ENCODE results near the gene KRTAP10-11.
"Not testable (repeated sequence)": the region's sequence is repeated elsewhere in the genome, so short reads cannot be mapped to it uniquely, and the experiment has no call there.

The KRTAP10-11 gene

DNA sequence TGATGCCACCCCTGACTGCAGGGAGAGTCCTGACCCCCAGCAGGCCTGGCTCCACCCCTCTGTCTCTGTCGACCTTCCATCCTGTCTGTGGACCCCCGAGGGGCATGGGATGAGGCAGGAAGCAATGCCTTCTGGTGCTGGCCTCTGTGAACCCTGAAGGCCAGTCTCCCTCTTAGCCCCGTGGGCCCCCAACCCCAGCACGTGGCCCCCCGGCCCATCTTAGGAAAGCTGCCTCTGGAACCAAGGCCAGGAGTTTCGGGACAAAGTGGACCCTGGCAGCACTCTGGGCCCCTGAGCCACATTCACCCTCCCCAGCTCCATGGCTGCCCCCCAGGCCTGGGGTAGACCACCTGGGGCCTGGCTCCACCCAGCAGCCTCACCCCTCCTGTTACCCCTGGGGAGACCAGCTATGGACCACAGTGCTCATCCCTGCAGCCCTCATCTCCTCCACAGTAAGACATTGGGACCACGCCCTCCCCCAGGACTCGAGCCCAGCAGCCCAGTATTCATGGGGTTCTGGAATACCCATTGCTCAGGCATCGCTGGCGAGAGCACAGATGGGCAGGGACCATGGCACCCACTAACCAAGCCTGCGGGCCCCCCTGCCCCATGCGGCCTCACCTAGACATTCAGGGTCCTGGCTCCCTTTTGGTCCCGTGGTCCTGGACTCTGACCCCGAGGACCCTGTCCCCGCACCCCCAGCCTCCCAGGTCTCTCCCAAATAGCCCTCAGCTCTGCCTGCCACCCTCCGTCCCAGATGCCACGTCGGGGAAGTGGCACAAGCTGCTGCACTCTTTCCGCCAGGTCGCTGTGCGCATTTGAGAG is 7.5 kb upstream of the KRTAP10-11 start:
- not testable (repeated sequence) for H3K4me1 Mint-ChIP-seq (ENCODE audit: low read depth); H3K4me3 Mint-ChIP-seq; H3K36me3 Mint-ChIP-seq (ENCODE audit: low read depth); H3K27me3 Mint-ChIP-seq (ENCODE audit: low read depth); H3K27ac Mint-ChIP-seq; DNase-seq (ENCODE audit: low spot score)
- H3K9me3 Mint-ChIP-seq, result peaks cover 33% of the 10 kb centered on the region

DNA sequence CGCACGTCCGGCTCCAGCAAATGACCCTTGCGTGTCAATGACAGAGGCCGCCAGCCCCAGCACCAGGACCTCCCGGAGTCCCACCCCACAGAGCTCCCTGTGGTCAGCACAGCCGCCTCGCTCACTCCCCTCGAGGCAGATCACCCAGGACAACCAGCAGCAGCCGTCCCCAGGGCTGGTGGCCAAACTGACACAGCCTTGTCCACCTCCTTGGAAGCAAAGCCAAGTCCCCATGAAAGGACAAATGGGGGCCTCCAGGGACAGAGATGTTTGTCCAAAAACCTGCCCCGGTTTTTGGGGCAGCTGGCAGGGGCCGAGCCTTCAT is 6.9 kb upstream of the KRTAP10-11 start:
- Mint-ChIP-seq H3K27me3 (ENCODE audit: low read depth) (peaks cover 3% of the 10 kb centered on the region), H3K4me1 (ENCODE audit: low read depth) (no peaks in the 10 kb centered on the region), H3K4me3 (no peak overlapping the region), H3K9me3 (peaks cover 37% of the 10 kb centered on the region), H3K27ac (no peak overlapping the region), H3K36me3 (ENCODE audit: low read depth) (peaks cover 7% of the 10 kb centered on the region)
- no peak for DNase-seq (ENCODE audit: low spot score)

DNA sequence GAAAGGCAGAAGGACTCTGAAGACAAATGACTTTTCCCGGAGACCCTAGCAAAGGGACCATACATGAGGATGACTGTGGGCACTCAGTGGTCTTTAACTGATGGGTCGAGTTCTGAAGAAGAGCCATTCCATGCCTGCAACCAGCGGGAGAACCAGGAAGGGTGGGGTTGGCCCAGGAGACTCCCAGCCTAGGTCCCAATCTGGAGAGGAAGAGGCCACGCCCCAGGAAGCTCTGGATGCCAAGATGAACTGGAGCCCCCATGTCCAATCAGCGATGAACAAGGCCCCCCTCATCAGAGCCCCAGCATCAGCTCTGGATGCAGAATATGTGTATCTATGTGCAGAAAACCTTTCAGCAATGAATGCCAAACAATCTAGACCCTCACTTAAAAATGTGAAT is 5.5 kb upstream of the KRTAP10-11 start:
- Mint-ChIP-seq H3K36me3 (ENCODE audit: low read depth) (peaks cover 7% of the 10 kb centered on the region), H3K4me1 (ENCODE audit: low read depth) (no peaks in the 10 kb centered on the region), H3K27me3 (ENCODE audit: low read depth) (peaks cover 3% of the 10 kb centered on the region), H3K9me3 (peaks cover 47% of the 10 kb centered on the region), H3K27ac (no peak overlapping the region), H3K4me3 (no peak overlapping the region)
- no peak for DNase-seq (ENCODE audit: low spot score)

DNA sequence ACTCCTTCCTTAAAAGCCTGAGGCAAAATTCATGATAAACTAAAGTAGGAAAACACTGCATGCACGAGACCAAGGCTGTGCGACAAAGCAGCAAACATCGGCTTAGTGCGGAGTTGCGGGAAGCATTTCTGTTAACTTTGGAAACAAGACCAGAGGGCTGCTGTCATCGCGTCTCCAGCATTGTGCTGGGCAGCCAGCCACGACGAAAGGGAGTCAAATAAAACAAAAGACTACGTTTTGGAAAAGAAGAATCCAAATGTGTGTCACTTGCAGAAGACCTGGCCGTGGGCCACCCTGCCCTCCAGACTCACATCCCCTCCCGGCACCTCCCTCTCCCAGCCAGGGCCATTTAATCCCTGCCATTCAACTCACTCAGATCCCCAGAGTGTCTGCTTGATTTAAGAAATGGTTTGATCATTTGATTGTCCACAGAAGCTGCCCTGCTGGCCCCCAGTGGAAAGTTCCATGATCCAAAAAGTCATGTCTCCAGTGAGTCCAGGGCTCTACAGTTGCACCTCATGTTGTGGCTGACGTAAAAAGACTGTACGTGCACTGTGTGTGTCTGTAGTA is 2.4 kb upstream of the KRTAP10-11 start:
- Mint-ChIP-seq H3K27me3 (ENCODE audit: low read depth) (peaks cover 3% of the 10 kb centered on the region), H3K4me3 (no peak overlapping the region)

DNA sequence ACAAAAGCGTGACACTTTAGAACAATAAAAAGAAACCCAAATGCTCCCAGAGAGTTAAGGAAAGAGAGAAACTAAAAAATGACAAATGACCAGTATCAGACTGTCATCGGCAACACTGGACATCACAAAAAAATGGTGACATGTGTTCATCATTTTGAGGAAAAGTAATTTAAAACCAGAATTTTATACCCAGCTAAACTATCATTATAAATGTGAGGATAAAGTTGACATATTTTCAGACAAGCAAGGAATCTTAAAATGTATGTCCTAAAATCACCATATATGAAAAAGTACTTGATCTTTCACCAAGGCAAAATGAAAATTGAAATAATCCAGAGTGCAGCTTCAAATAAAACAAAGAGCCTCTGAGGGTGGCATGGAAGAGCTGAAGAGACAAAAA is 1.3 kb upstream of the KRTAP10-11 start:
- Mint-ChIP-seq H3K4me3 (no peak overlapping the region), H3K4me1 (ENCODE audit: low read depth) (no peaks in the 10 kb centered on the region), H3K27me3 (ENCODE audit: low read depth) (peaks cover 3% of the 10 kb centered on the region), H3K9me3 (peaks cover 52% of the 10 kb centered on the region), H3K27ac (no peak overlapping the region), H3K36me3 (ENCODE audit: low read depth) (peaks cover 7% of the 10 kb centered on the region)
- DNase-seq (ENCODE audit: low spot score), result no peak

More for the DNA sequence above, 2.4 kb upstream of the KRTAP10-11 start:
- Mint-ChIP-seq H3K9me3 (peaks cover 54% of the 10 kb centered on the region), H3K27ac (no peak overlapping the region), H3K4me1 (ENCODE audit: low read depth) (no peaks in the 10 kb centered on the region), H3K36me3 (ENCODE audit: low read depth) (peaks cover 7% of the 10 kb centered on the region)
- DNase-seq (ENCODE audit: low spot score), result no peak

DNA sequence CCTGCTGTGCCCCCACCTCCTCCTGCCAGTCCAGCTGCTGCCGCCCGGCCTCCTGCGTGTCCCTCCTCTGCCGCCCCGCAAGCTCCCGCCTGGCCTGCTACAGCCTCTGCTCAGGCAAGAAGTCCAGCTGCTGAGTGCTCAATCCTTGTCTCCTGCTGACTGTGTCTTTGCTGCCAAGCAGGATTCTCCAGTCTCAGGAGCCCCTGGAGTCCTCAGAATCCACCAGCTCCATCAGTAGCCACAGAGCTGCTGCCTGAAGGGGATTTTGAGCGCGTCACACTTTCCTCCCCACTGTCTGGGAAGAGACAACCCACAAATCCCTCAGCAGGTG is 973 bp downstream of the KRTAP10-11 start:
- peaks cover 34% of the 10 kb centered on the region for H3K9me3 Mint-ChIP-seq
- no peak for DNase-seq (ENCODE audit: low spot score)
- no peaks in the 10 kb centered on the region for H3K4me1 Mint-ChIP-seq (ENCODE audit: low read depth)
- H3K27me3 Mint-ChIP-seq (ENCODE audit: low read depth), result no peaks in the 10 kb centered on the region
- peaks cover 5% of the 10 kb centered on the region for H3K36me3 Mint-ChIP-seq (ENCODE audit: low read depth)
- H3K4me3 Mint-ChIP-seq, result no peak overlapping the region
- no peak overlapping the region for H3K27ac Mint-ChIP-seq

DNA sequence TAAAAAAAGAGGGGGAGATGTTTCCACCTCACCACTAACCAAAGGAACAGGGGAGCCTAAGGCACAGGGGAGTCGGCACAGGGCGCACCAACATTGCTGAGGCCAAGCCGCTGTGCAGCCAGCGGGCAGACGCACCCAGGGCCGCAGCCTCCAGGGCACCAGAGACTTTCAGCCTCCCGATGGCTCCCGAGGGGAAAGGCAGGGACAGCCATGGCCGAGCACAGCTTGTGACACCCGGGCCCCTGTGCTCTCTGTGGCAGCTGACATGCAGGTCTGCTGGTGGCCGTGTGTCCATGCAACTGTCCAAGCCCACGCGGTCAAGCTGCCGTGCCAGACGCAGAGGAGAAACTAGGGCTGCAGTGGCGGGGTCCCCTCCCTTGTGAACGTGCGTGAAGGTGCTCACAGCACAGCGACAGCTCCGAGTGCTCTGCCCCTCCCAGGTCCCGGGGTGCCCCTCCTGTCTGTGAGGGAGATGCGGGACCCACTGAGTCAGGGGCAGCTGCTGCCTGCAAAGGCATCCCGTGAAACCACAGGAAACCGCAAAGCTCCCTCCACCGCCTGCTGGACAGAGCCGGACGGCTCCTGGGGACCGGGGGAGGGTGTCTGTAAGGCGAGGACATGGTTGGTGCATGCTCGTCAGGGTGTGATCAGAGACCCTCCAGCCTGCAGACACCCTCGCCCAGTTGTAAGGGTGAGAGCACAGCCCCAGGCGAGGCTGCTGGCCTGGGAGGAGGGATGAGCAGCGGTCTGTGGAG is 2.5 kb downstream of the KRTAP10-11 start:
- peaks cover 6% of the 10 kb centered on the region for H3K36me3 Mint-ChIP-seq (ENCODE audit: low read depth)
- peaks cover 22% of the 10 kb centered on the region for H3K9me3 Mint-ChIP-seq
- no peak for DNase-seq (ENCODE audit: low spot score)
- H3K4me3 Mint-ChIP-seq, result no peak overlapping the region
- H3K27me3 Mint-ChIP-seq (ENCODE audit: low read depth), result no peaks in the 10 kb centered on the region
- H3K27ac Mint-ChIP-seq, result no peak overlapping the region
- H3K4me1 Mint-ChIP-seq (ENCODE audit: low read depth), result peaks cover 3% of the 10 kb centered on the region

DNA sequence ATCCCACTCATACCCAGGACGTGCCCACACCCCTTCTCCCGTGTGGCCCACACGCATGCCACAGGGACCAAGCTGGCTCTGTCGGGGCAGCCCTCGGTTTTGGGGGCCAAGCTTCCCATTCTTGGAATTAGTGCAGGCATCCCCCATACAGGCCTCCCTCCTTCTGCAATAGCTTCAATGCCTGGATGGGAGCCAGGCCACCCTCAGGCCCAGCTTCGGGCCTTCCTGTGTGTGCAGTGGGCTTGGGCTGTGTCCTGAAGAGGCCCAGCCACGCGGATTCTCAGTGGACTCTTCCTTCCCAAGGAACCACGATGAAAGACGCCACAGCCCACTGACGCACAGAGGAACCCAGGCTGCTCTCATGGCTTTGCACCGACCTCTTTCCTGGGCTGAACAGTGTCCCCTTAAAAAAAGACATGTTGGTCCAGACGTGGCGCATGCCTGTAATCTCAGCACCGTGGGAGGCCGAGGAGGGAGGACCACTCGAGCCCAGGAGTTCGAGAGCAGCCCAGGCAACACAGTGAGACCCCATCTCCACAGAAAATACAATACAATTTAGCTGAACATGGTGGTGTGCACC is 3.4 kb downstream of the KRTAP10-11 start:
- H3K9me3 Mint-ChIP-seq, result peaks cover 13% of the 10 kb centered on the region

DNA sequence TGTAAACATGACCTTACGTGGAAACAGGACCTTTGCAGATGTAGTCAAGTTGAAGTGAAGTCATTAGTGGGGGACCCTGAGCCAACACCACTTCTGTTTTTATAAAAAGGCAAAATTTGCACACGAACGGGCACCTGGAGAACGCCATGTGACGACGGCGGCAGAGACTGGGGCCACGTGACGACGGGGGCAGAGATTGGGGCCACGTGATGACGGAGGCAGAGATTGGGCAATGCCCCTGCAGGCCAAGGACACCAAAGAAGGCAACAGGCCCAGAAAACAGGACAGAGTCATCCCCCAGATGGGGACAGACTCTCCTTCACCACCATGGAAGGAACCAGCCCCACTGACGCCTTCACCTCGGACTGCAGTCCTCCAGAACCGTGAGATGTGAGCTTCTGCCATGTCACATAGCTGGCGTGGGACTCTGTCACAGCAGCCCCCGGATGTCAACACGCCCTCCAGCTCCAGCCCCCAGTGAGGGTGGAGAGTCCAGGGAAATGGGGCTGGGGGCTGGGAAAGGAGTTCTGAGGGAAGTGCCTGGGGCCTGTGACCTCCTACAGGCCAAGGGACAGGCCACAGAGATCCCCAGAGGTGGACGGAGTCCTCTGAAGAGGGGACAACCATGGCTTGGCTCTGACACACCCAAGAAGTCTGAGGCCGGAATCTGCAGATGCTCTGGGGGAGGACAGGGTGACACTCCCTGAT is 4.2 kb downstream of the KRTAP10-11 start:
- Mint-ChIP-seq H3K4me1 (ENCODE audit: low read depth) (peaks cover 11% of the 10 kb centered on the region), H3K27ac (no peak overlapping the region), H3K4me3 (no peak overlapping the region), H3K9me3 (peaks cover 7% of the 10 kb centered on the region), H3K27me3 (ENCODE audit: low read depth) (no peaks in the 10 kb centered on the region), H3K36me3 (ENCODE audit: low read depth) (peaks cover 7% of the 10 kb centered on the region)
- DNase-seq (ENCODE audit: low spot score), result no peak

More for the DNA sequence above, 3.4 kb downstream of the KRTAP10-11 start:
- no peak for DNase-seq (ENCODE audit: low spot score)
- no peak overlapping the region for H3K4me3 Mint-ChIP-seq
- H3K4me1 Mint-ChIP-seq (ENCODE audit: low read depth), result peaks cover 9% of the 10 kb centered on the region
- no peak overlapping the region for H3K27ac Mint-ChIP-seq
- no peaks in the 10 kb centered on the region for H3K27me3 Mint-ChIP-seq (ENCODE audit: low read depth)
- peaks cover 7% of the 10 kb centered on the region for H3K36me3 Mint-ChIP-seq (ENCODE audit: low read depth)

DNA sequence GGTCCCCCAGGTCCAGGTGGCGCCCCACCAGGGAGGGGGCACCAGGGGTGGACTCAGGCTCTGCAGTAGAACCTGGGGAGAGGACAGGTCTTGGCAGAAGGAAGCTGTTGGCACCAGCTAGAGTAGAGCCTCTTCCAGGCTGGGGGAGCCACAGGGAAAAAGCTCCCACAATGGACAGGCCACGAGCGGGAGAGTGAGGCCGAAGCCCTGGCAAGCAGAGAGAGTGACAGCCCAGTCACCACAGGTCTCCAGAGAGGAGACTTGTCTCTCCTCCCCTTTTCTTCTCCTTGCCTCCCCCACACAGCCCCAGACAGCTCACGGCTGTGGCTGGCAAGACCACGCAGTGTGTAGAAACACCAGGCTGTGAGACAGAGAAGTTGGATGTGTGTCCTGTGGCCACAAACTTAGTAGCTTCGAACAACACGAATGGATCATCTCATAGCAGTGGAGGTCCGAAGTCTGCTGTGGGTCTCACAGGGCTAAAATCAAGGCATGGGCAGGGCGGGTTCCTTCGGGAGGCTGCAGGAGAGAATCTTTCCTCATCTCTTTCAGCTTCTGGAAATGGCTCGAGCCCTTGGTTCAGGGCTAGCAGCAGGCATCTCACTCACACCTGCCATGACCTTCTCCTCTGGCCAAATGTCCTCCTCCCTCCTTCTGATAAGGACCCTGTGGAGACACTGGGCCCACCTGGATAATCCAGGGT is 4.9 kb downstream of the KRTAP10-11 start:
- Mint-ChIP-seq H3K4me3 (no peak overlapping the region), H3K4me1 (ENCODE audit: low read depth) (peaks cover 11% of the 10 kb centered on the region), H3K36me3 (ENCODE audit: low read depth) (peaks cover 12% of the 10 kb centered on the region), H3K27me3 (ENCODE audit: low read depth) (no peaks in the 10 kb centered on the region), H3K27ac (no peak overlapping the region), H3K9me3 (peaks cover 9% of the 10 kb centered on the region)
- no peak for DNase-seq (ENCODE audit: low spot score)

DNA sequence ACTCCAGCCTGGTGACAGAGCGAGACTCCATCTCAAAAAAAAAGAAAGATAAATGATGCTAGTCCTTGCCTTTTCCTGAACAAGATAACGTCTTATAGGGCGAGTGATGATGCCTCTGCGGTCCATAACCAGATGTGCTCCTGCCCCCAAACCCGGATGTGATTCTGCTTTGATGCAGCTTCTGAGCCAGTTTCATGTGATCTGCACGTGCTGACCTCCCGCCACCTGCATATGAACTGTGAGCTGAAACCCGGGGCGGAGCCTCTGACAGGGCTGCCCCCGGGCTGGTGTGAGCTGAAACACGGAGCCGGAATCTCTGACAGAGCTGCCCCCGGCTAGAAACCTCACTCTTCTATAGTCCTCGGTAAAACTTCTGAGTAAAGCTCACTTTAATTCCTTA is 6.9 kb downstream of the KRTAP10-11 start:
- no peak overlapping the region for H3K27ac Mint-ChIP-seq
- peaks cover 29% of the 10 kb centered on the region for H3K4me1 Mint-ChIP-seq (ENCODE audit: low read depth)

DNA sequence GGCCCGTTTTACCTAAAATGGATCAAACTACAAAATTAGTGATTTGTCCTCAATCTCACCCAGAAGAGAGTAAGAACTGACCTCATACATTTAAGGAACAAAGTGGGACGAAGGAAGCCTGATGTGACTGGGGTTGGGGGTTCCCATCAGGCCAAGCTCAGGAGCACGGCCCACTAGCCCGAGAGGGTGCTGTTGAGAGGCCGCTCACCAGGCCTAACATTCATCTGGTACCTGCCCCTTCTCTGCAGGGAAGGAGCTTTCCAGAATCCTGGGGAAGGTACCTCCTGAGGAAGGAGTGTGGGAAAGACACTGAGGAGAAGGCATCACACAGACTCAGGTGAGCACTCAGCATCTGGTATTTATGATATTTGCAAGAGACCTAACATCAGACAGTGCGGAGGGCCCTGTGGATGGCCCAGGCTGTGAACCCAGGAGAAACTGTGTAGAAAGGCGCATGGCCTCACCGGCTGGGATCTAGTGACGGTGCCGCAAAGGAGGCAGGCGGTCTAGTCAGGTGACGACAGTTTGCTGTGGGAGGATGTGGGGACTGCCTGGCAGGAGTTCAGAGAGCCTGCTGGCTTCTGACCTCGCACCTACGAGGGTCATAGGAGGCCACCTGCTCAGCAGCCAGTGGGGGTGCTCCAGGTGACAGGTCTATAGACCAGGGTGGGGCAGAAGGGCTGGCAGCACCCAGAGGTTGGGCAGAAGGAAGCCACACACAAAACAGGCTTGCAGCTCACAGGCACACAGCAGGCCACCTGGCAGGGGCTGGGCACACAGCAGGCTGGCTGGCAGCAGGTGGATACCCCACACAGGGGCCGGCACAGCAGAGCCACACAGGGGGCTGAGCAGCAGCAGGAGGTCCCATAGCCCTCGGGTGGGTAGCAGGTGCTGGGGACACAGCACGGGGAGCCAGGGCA is 7.7 kb downstream of the KRTAP10-11 start:
- Mint-ChIP-seq H3K27me3 (ENCODE audit: low read depth) (no peaks in the 10 kb centered on the region), H3K9me3 (peaks cover 28% of the 10 kb centered on the region), H3K27ac (peak overlapping the region; percentile 50), H3K4me3 (no peak overlapping the region), H3K36me3 (ENCODE audit: low read depth) (peaks cover 37% of the 10 kb centered on the region), H3K4me1 (ENCODE audit: low read depth) (peaks cover 37% of the 10 kb centered on the region)
- no peak for DNase-seq (ENCODE audit: low spot score)

More for the DNA sequence above, 6.9 kb downstream of the KRTAP10-11 start:
- Mint-ChIP-seq H3K27me3 (ENCODE audit: low read depth) (no peaks in the 10 kb centered on the region), H3K9me3 (peaks cover 20% of the 10 kb centered on the region), H3K4me3 (no peak overlapping the region), H3K36me3 (ENCODE audit: low read depth) (peaks cover 30% of the 10 kb centered on the region)
- no peak for DNase-seq (ENCODE audit: low spot score)

Data from T-helper 2 cell treated with Interferon-gamma antibody and Interleukin-4, amounts not matched to agents 5 μg/mL and 100 μg/mL, for 36 hours (primary cell).